EH (cell line): ENCODE data around the gene TUBD1.
"Not testable (repeated sequence)": the region's sequence is repeated elsewhere in the genome, so short reads cannot be mapped to it uniquely, and the experiment has no call there.

ENCODE experiments used
- DNase-seq: peaks from one replicate; pipeline ENCODE4 v3.0.0-alpha.2; 2015; ENCODE audit warnings: low read depth

The TUBD1 gene

GRCh38 chr17:59873414-59873813, 19.3 kb downstream of the TUBD1 start:
- not testable (repeated sequence) for DNase-seq

- no peak for DNase-seq
These were observed 20.4 kb downstream of the TUBD1 start for GRCh38 chr17:59872351-59872750.

GRCh38 chr17:59870482-59870881, 22.3 kb downstream of the TUBD1 start:
- DNase-seq: no peak

GRCh38 chr17:59869941-59870218, 22.9 kb downstream of the TUBD1 start:
- no peak for DNase-seq

- DNase-seq: peak; percentile 28
These were observed 29.1 kb downstream of the TUBD1 start for GRCh38 chr17:59863616-59864015.

GRCh38 chr17:59859444-59860025, 33.2 kb downstream of the TUBD1 start:
- peak; percentile 74 for DNase-seq

- DNase-seq: no peak
These were observed 33.8 kb downstream of the TUBD1 start for GRCh38 chr17:59858932-59859331.

GRCh38 chr17:59858167-59858816, 34.5 kb downstream of the TUBD1 start:
- DNase-seq: peak; percentile 34

- DNase-seq: no peak
These were observed 35.6 kb downstream of the TUBD1 start for GRCh38 chr17:59856859-59857794.

- not testable (repeated sequence) for DNase-seq
These were observed 38.6 kb downstream of the TUBD1 start for GRCh38 chr17:59853919-59854729.

GRCh38 chr17:59853168-59853918, 39.4 kb downstream of the TUBD1 start:
- DNase-seq: peak; percentile 97

- DNase-seq: not testable (repeated sequence)
These were observed 39.9 kb downstream of the TUBD1 start for GRCh38 chr17:59852847-59853167.

- peak; percentile 97 for DNase-seq
These were observed 41.0 kb downstream of the TUBD1 start for GRCh38 chr17:59851439-59852375.

- DNase-seq: not testable (repeated sequence)
These were observed 42.4 kb downstream of the TUBD1 start for GRCh38 chr17:59850311-59850710.

- DNase-seq: peak; percentile 67
These were observed 44.0 kb downstream of the TUBD1 start for GRCh38 chr17:59848778-59849177.

GRCh38 chr17:59848385-59848668, 44.4 kb downstream of the TUBD1 start:
- DNase-seq: no peak

- peak; percentile 85 for DNase-seq
These were observed 46.2 kb downstream of the TUBD1 start for GRCh38 chr17:59846394-59847165.

GRCh38 chr17:59845595-59846393, 46.9 kb downstream of the TUBD1 start:
- peak; percentile 85 for DNase-seq
